ENCODE data around the gene CKAP2L.

DNA sequence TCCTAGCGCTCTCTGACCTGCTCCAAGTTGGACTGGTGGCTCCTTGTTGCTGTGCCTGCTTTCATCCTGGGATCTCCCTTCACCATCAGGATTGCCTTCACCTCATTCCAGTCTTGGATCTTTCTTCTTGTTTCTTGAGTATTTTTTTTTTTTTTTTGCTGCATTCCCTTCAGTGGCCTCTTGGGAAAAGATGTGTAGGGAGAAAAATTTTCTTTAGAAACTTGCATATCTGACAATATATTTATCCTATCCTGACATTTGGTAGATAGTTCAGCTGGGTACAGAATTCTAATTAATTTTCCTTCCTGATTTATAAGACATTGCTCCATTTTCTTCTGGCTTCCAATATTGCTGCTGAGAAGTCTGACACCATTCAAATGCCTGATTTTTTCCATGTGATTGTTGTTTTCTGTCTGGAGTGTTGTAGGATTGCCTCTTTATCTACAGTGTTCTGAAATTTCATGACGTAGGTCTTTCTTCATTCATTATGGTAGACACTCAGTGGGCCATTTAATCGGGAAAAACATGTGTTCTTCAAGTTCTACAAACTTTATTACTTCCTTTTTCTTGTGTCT, 42.9 kb upstream of the CKAP2L start:
- TF ChIP-seq CTCF (IDR thresholded peaks at IDR 0.05; ENCODE audit: insufficient read depth, low read depth, low read length): no peak
- TF ChIP-seq EZH2 (IDR thresholded peaks at IDR 0.05; ENCODE audit: insufficient read depth, low read length): no peak

All from astrocyte (in vitro differentiated cells and primary cell).